SU-DHL-6 (cell line): ENCODE measurements around the gene GCM1.

ENCODE experiments used
- H2AFZ ChIP-seq: fragments of 200-600 bp; sonication (generic); 2 replicates; pipeline ENCODE4 v1.6.1; 2014; ENCODE audit warnings: low read depth, mild to moderate bottlenecking, moderate library complexity, mixed read lengths, antibody characterized with exemption, low read length; ENCODE audit not compliant: severe bottlenecking
- H3F3A ChIP-seq: fragments of 200-600 bp; shearing (Covaris generic); 2 replicates; pipeline ENCODE4 v1.6.0; 2016; ENCODE audit warnings: antibody characterized with exemption, mild to moderate bottlenecking; ENCODE audit not compliant: insufficient read depth
- H3K27ac ChIP-seq: fragments of 200-600 bp; sonication (generic); 2 replicates; pipeline ENCODE4 v1.5.1; 2016; ENCODE audit warnings: low read depth, mild to moderate bottlenecking, low read length, moderate library complexity, mixed read lengths
- H3K27me3 ChIP-seq: fragments of 200-600 bp; sonication (generic), shearing (Covaris generic); 2 replicates; pipeline ENCODE4 v1.6.0; 2014; ENCODE audit warnings: mild to moderate bottlenecking, low read length
- H3K36me3 ChIP-seq: fragments of 200-600 bp; sonication (generic); 2 replicates; pipeline ENCODE4 v1.6.1; 2014; ENCODE audit warnings: mild to moderate bottlenecking, low read length, mixed read lengths
- H3K4me2 ChIP-seq: fragments of 300-600, 200-600 bp; shearing (Covaris generic), sonication (generic); 2 replicates; pipeline ENCODE4 v1.6.0; 2014; ENCODE audit warnings: low read length, low read depth, mild to moderate bottlenecking; ENCODE audit not compliant: poor library complexity, severe bottlenecking
- H3K4me3 ChIP-seq: fragments of 200-600 bp; sonication (generic); 2 replicates; pipeline ENCODE4 v1.5.1; 2014; ENCODE audit warnings: antibody characterized with exemption, low read length, mild to moderate bottlenecking, mixed read lengths; ENCODE audit not compliant: insufficient read depth, poor library complexity, severe bottlenecking
- H3K79me2 ChIP-seq: fragments of 200-600 bp; sonication (generic); 2 replicates; pipeline ENCODE4 v1.6.1; 2014; ENCODE audit warnings: mild to moderate bottlenecking, low read length, moderate library complexity; ENCODE audit not compliant: insufficient read depth
- H3K9ac ChIP-seq: fragments of 200-600 bp; sonication (generic); 2 replicates; pipeline ENCODE4 v1.7.0; 2014; ENCODE audit warnings: mild to moderate bottlenecking, low read length
- H3K9me2 ChIP-seq: fragments of 200-600 bp; sonication (generic); replicated peaks from 2 replicates; pipeline ENCODE4 v1.6.1; 2014; ENCODE audit warnings: low read length; ENCODE audit not compliant: insufficient read depth
- H3K9me3 ChIP-seq: fragments of 200-600 bp; sonication (generic); 2 replicates; pipeline ENCODE4 v1.6.1; 2014; ENCODE audit warnings: low read length, mixed read lengths; ENCODE audit not compliant: insufficient read depth
- H4K20me1 ChIP-seq: fragments of 200-600 bp; sonication (generic); 2 replicates; pipeline ENCODE4 v1.6.1; 2014; ENCODE audit warnings: low read depth, mild to moderate bottlenecking, antibody characterized with exemption, low read length, moderate library complexity, mixed read lengths
- CTCF ChIP-seq: fragments of 200-600 bp; sonication (generic); IDR thresholded peaks from one replicate; pipeline ENCODE4 v1.5.1; 2017; ENCODE audit warnings: antibody characterized with exemption, mild to moderate bottlenecking, low read length, moderate library complexity; ENCODE audit not compliant: insufficient read depth, poor library complexity, severe bottlenecking
- EZH2phosphoT487 ChIP-seq: fragments of 200-600 bp; sonication (generic), shearing (Covaris generic); conservative IDR thresholded peaks from 2 replicates; pipeline ENCODE4 v1.6.1; 2018; ENCODE audit warnings: mild to moderate bottlenecking, antibody characterized with exemption, low read length, moderate library complexity, mixed read lengths

Gene GCM1

GRCh38 chr6:53165293-53165692 is 16.7 kb upstream of the GCM1 start:
- no peak for TF ChIP-seq CTCF
- no peak for TF ChIP-seq EZH2phosphoT487
- Histone ChIP-seq H3K4me3 (no peak overlapping the region), H3K27ac (no peak overlapping the region), H3K36me3 (no peaks in the 10 kb centered on the region), H3K4me2 (no peak overlapping the region), H3K9me2 (no peaks in the 10 kb centered on the region), H2AFZ (no peak overlapping the region), H3K9me3 (no peaks in the 10 kb centered on the region), H3F3A (no peaks in the 10 kb centered on the region), H3K79me2 (no peaks in the 10 kb centered on the region), H3K9ac (no peak overlapping the region), H4K20me1 (no peaks in the 10 kb centered on the region), H3K27me3 (no peaks in the 10 kb centered on the region)

- Histone ChIP-seq H3K27ac (no peak overlapping the region), H3K36me3 (no peaks in the 10 kb centered on the region), H3F3A (no peaks in the 10 kb centered on the region), H3K4me3 (no peak overlapping the region), H3K27me3 (no peaks in the 10 kb centered on the region), H4K20me1 (no peaks in the 10 kb centered on the region), H3K4me2 (no peak overlapping the region), H3K79me2 (no peaks in the 10 kb centered on the region), H3K9me2 (no peaks in the 10 kb centered on the region), H3K9ac (no peak overlapping the region), H3K9me3 (no peaks in the 10 kb centered on the region), H2AFZ (no peak overlapping the region)
- TF ChIP-seq EZH2phosphoT487 (no peak), CTCF (no peak)
Measured at GRCh38 chr6:53162606-53163005, 14.0 kb upstream of the GCM1 start.

- no peaks in the 10 kb centered on the region for H3K9me2 ChIP-seq
- H3K4me2 ChIP-seq: no peak overlapping the region
- H3K27me3 ChIP-seq: no peaks in the 10 kb centered on the region
- H3K9ac ChIP-seq: no peak overlapping the region
- TF ChIP-seq CTCF (no peak), EZH2phosphoT487 (no peak)
- no peaks in the 10 kb centered on the region for H3K36me3 ChIP-seq
- H3K4me3 ChIP-seq: no peak overlapping the region
- H3K27ac ChIP-seq: no peak overlapping the region
- no peaks in the 10 kb centered on the region for H3K9me3 ChIP-seq
- no peak overlapping the region for H2AFZ ChIP-seq
- no peaks in the 10 kb centered on the region for H3K79me2 ChIP-seq
- H4K20me1 ChIP-seq: no peaks in the 10 kb centered on the region
- H3F3A ChIP-seq: no peaks in the 10 kb centered on the region
Measured at GRCh38 chr6:53161481-53162009, 12.9 kb upstream of the GCM1 start.
